Panc1 (cell line): ENCODE results near the gene DHPS.

ENCODE experiments used
- POLR2AphosphoS5 ChIP-seq: IDR thresholded peaks from 2 replicates; pipeline ENCODE4 v1.6.1; 2012; ENCODE audit warnings: mild to moderate bottlenecking, low read depth, low read length, moderate library complexity
- SIN3A ChIP-seq: IDR thresholded peaks from 2 replicates; pipeline ENCODE4 v1.6.1; 2012; ENCODE audit warnings: low read depth, mild to moderate bottlenecking, low read length, moderate library complexity, borderline replicate concordance; ENCODE audit not compliant: insufficient read depth
- TCF7L2 ChIP-seq: IDR thresholded peaks from 2 replicates; pipeline ENCODE4 v1.6.1; 2011; ENCODE audit warnings: mild to moderate bottlenecking, low read depth, low read length, inconsistent platforms
- TF ChIP-seq, protein P1 (sequence below): fragments of 450-650 bp; IDR thresholded peaks from 2 replicates; pipeline ENCODE4 v1.5.1; 2017; ENCODE audit warnings: mild to moderate bottlenecking
- TF ChIP-seq, protein P2 (sequence below), 2 experiments: IDR thresholded peaks; 2 replicates each; pipeline ENCODE4 v1.6.1; 2011 to 2012; ENCODE audit warnings: low read depth in 2 of 2, control low read depth in 1 of 2, low read length in 1 of 2, mild to moderate bottlenecking in 1 of 2, moderate library complexity in 1 of 2; ENCODE audit not compliant: insufficient read depth in 1 of 2

DNA sequence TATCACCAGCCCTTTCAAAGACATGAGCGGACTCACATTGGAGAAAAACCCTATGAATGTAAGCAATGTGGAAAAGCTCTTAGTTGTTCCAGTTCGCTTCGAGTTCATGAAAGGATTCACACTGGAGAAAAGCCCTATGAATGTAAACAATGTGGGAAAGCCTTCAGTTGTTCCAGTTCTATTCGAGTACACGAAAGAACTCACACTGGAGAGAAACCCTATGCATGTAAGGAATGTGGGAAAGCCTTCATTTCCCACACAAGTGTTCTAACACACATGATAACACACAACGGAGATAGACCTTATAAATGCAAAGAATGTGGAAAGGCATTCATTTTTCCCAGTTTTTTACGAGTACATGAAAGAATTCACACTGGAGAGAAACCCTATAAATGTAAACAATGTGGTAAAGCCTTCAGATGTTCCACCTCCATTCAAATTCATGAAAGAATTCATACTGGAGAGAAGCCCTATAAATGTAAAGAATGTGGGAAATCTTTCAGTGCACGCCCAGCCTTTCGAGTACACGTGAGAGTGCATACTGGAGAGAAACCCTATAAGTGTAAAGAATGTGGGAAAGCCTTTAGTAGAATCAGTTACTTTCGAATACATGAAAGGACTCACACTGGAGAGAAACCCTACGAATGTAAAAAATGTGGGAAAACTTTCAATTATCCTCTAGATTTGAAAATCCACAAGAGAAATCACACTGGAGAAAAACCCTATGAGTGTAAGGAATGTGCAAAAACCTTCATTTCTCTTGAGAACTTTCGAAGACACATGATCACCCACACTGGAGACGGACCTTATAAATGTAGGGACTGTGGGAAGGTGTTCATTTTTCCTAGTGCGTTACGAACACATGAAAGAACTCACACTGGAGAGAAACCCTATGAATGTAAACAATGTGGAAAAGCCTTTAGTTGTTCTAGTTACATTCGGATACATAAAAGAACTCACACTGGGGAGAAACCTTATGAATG lies 53.3 kb downstream of the DHPS start:
- TF ChIP-seq, protein P1, sequence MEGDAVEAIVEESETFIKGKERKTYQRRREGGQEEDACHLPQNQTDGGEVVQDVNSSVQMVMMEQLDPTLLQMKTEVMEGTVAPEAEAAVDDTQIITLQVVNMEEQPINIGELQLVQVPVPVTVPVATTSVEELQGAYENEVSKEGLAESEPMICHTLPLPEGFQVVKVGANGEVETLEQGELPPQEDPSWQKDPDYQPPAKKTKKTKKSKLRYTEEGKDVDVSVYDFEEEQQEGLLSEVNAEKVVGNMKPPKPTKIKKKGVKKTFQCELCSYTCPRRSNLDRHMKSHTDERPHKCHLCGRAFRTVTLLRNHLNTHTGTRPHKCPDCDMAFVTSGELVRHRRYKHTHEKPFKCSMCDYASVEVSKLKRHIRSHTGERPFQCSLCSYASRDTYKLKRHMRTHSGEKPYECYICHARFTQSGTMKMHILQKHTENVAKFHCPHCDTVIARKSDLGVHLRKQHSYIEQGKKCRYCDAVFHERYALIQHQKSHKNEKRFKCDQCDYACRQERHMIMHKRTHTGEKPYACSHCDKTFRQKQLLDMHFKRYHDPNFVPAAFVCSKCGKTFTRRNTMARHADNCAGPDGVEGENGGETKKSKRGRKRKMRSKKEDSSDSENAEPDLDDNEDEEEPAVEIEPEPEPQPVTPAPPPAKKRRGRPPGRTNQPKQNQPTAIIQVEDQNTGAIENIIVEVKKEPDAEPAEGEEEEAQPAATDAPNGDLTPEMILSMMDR, result no peak
- no peak for TF ChIP-seq POLR2AphosphoS5
- TF ChIP-seq, protein P2, sequence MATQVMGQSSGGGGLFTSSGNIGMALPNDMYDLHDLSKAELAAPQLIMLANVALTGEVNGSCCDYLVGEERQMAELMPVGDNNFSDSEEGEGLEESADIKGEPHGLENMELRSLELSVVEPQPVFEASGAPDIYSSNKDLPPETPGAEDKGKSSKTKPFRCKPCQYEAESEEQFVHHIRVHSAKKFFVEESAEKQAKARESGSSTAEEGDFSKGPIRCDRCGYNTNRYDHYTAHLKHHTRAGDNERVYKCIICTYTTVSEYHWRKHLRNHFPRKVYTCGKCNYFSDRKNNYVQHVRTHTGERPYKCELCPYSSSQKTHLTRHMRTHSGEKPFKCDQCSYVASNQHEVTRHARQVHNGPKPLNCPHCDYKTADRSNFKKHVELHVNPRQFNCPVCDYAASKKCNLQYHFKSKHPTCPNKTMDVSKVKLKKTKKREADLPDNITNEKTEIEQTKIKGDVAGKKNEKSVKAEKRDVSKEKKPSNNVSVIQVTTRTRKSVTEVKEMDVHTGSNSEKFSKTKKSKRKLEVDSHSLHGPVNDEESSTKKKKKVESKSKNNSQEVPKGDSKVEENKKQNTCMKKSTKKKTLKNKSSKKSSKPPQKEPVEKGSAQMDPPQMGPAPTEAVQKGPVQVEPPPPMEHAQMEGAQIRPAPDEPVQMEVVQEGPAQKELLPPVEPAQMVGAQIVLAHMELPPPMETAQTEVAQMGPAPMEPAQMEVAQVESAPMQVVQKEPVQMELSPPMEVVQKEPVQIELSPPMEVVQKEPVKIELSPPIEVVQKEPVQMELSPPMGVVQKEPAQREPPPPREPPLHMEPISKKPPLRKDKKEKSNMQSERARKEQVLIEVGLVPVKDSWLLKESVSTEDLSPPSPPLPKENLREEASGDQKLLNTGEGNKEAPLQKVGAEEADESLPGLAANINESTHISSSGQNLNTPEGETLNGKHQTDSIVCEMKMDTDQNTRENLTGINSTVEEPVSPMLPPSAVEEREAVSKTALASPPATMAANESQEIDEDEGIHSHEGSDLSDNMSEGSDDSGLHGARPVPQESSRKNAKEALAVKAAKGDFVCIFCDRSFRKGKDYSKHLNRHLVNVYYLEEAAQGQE (IDR thresholded peaks at IDR 0.05; ENCODE audit: insufficient read depth in 1 of 2, low read depth in 2 of 2, low read length in 1 of 2), result no peak
- TF ChIP-seq TCF7L2, result no peak
- TF ChIP-seq SIN3A, result no peak
